H1 (cell line): ENCODE data around the gene CEP68. TPM values are rescaled to one million over a fixed set of nuclear protein-coding genes. Genes with fewer than 3 reads are reported as not detected.

Source experiments
- CTCF ChIA-PET: fragments of 300-600 bp; sonication (Branson Sonifier 250); formaldehyde crosslinking; loops from one replicate; lab custom pipeline; 2021; ENCODE audit not compliant: partially characterized antibody; lab: Charles Lee
- POLR2A ChIA-PET: fragments of 300-600 bp; sonication (Branson Sonifier 250); formaldehyde crosslinking; loops from one replicate; lab custom pipeline; 2021; ENCODE audit warnings: inconsistent platforms; ENCODE audit not compliant: partially characterized antibody; lab: Charles Lee
- DNase-seq, 2 experiments: peaks; one replicate each; pipeline versions ENCODE4 v3.0.0 to v3.0.0-alpha.2; 2010 to 2022; ENCODE audit warnings: low spot score in 2 of 2, low read depth in 1 of 2, mixed read lengths in 1 of 2
- FAIRE-seq: peaks from 2 replicates; lab custom pipeline; 2011; peaks lifted over from hg19 to GRCh38; lab: Jason Lieb, UNC
- H2AFZ ChIP-seq: 2 replicates; pipeline ENCODE4 v1.8.1; 2012; ENCODE audit warnings: low read length, inconsistent platforms
- H2AK5ac ChIP-seq: 2 replicates; pipeline ENCODE4 v1.6.1; 2013; ENCODE audit warnings: low read depth, low read length
- H2BK120ac ChIP-seq: replicated peaks from 2 replicates; pipeline ENCODE3; 2013; ENCODE audit warnings: low read depth, low read length, inconsistent platforms
- H2BK12ac ChIP-seq: 2 replicates; pipeline ENCODE4 v1.6.1; 2013; ENCODE audit warnings: low read depth, low read length
- H2BK15ac ChIP-seq: 2 replicates; pipeline ENCODE4 v1.6.1; 2013; ENCODE audit warnings: low read length
- H2BK20ac ChIP-seq: 2 replicates; pipeline ENCODE4 v1.6.1; 2013; ENCODE audit warnings: low read length
- H2BK5ac ChIP-seq: 2 replicates; pipeline ENCODE4 v1.6.1; 2013; ENCODE audit warnings: low read depth, low read length
- H3K14ac ChIP-seq: 2 replicates; pipeline ENCODE4 v1.6.1; 2013; ENCODE audit warnings: inconsistent platforms; ENCODE audit not compliant: insufficient read length
- H3K18ac ChIP-seq: 2 replicates; pipeline ENCODE4 v1.6.1; 2013; ENCODE audit warnings: low read length; ENCODE audit errors: extremely low read depth
- H3K23ac ChIP-seq: 2 replicates; pipeline ENCODE4 v1.6.1; 2013; ENCODE audit warnings: inconsistent platforms; ENCODE audit not compliant: insufficient read length
- H3K23me2 ChIP-seq: 2 replicates; pipeline ENCODE4 v1.6.1; 2013; ENCODE audit warnings: low read depth, low read length
- H3K27ac ChIP-seq: 2 replicates; pipeline ENCODE4 v1.6.1; 2011; ENCODE audit warnings: low read depth, low read length, inconsistent platforms
- H3K27me3 ChIP-seq, 4 experiments: replicated peaks in 1 of 4; 1 replicate in 1 of 4; 2 replicates in 3 of 4; pipeline versions ENCODE4 v1.6.1 to v1.8.1; 2011 to 2013; ENCODE audit warnings: low read length in 3 of 4, mild to moderate bottlenecking in 3 of 4, inconsistent platforms in 2 of 4, mixed read lengths in 2 of 4, moderate library complexity in 1 of 4; ENCODE audit not compliant: control insufficient read depth in 3 of 4, insufficient read depth in 3 of 4; ENCODE audit errors: extremely low read depth in 1 of 4
- H3K36me3 ChIP-seq, 4 experiments: 2 replicates each; pipeline versions ENCODE4 v1.6.1 to v1.8.1; 2011 to 2013; ENCODE audit warnings: mild to moderate bottlenecking in 4 of 4, low read length in 3 of 4, moderate library complexity in 2 of 4, control low read depth in 1 of 4, inconsistent platforms in 1 of 4; ENCODE audit not compliant: insufficient read depth in 4 of 4, control insufficient read depth in 2 of 4
- H3K4ac ChIP-seq: replicated peaks from 2 replicates; pipeline ENCODE3; 2013; ENCODE audit warnings: low read length, low read depth, mixed read lengths, inconsistent platforms; ENCODE audit not compliant: insufficient read length
- H3K4me1 ChIP-seq, 4 experiments: replicated peaks in 1 of 4; 1 replicate in 1 of 4; 2 replicates in 3 of 4; pipeline versions ENCODE4 v1.6.1 to v1.8.1; 2011 to 2013; ENCODE audit warnings: low read length in 3 of 4, inconsistent platforms in 2 of 4, mixed read lengths in 1 of 4; ENCODE audit not compliant: insufficient read depth in 4 of 4, control insufficient read depth in 3 of 4
- H3K4me2 ChIP-seq, 2 experiments: 2 replicates each; pipeline versions ENCODE4 v1.6.1 to v1.8.1; 2011 to 2013; ENCODE audit warnings: low read depth in 2 of 2, low read length in 2 of 2, control low read depth in 1 of 2, inconsistent platforms in 1 of 2, mild to moderate bottlenecking in 1 of 2; ENCODE audit not compliant: insufficient read depth in 1 of 2
- H3K4me3 ChIP-seq, 4 experiments: fragments of 200-600, 300-600 bp in 1 of 4; sonication (generic), shearing (Covaris generic), sonication (Bioruptor Twin) in 1 of 4; 2 replicates each; pipeline versions ENCODE4 v1.5.1 to v1.8.1; 2011 to 2016; ENCODE audit warnings: low read length in 4 of 4, low read depth in 3 of 4, control low read depth in 2 of 4, inconsistent platforms in 2 of 4, mild to moderate bottlenecking in 2 of 4, mixed read lengths in 1 of 4, moderate library complexity in 1 of 4; ENCODE audit not compliant: insufficient read depth in 2 of 4; ENCODE audit errors: extremely low read depth in 1 of 4
- H3K56ac ChIP-seq: replicated peaks from 2 replicates; pipeline ENCODE3; 2013; ENCODE audit warnings: low read depth, mild to moderate bottlenecking, mixed read lengths, low read length, inconsistent platforms; ENCODE audit not compliant: insufficient read length
- H3K79me1 ChIP-seq: 2 replicates; pipeline ENCODE4 v1.6.1; 2013; ENCODE audit warnings: low read depth, low read length, control low read depth
- H3K79me2 ChIP-seq, 2 experiments: 2 replicates each; pipeline versions ENCODE4 v1.6.1 to v1.8.1; 2012 to 2013; ENCODE audit warnings: low read length in 2 of 2, mild to moderate bottlenecking in 2 of 2, inconsistent platforms in 1 of 2; ENCODE audit not compliant: insufficient read depth in 2 of 2, control insufficient read depth in 1 of 2
- H3K9ac ChIP-seq, 4 experiments: replicated peaks in 1 of 4; 1 replicate in 1 of 4; 2 replicates in 3 of 4; pipeline versions ENCODE4 v1.6.1 to v1.8.1; 2011 to 2013; ENCODE audit warnings: low read depth in 3 of 4, low read length in 3 of 4, control low read depth in 2 of 4, mild to moderate bottlenecking in 2 of 4, moderate library complexity in 2 of 4, inconsistent platforms in 1 of 4; ENCODE audit errors: extremely low read depth in 1 of 4
- H3K9me3 ChIP-seq, 2 experiments: 2 replicates each; pipeline versions ENCODE4 v1.6.1 to v1.8.1; 2012 to 2013; ENCODE audit warnings: mild to moderate bottlenecking in 2 of 2, moderate library complexity in 2 of 2, control low read depth in 1 of 2, inconsistent platforms in 1 of 2, low read depth in 1 of 2, low read length in 1 of 2, mixed read lengths in 1 of 2; ENCODE audit not compliant: insufficient read depth in 2 of 2
- H4K20me1 ChIP-seq, 2 experiments: replicated peaks in 1 of 2; 2 replicates each; pipeline versions ENCODE3 to v1.8.1; 2011 to 2013; ENCODE audit warnings: inconsistent platforms in 2 of 2, low read length in 2 of 2, mild to moderate bottlenecking in 1 of 2; ENCODE audit not compliant: insufficient read depth in 2 of 2, control insufficient read depth in 1 of 2
- H4K5ac ChIP-seq: 2 replicates; pipeline ENCODE4 v1.6.1; 2013; ENCODE audit warnings: low read length, low read depth, mixed read lengths, inconsistent platforms; ENCODE audit not compliant: insufficient read length
- H4K8ac ChIP-seq: 2 replicates; pipeline ENCODE4 v1.8.0; 2013; ENCODE audit warnings: mild to moderate bottlenecking, moderate library complexity, low read length, inconsistent platforms; ENCODE audit not compliant: insufficient read depth; ENCODE audit errors: extremely low read depth
- H4K91ac ChIP-seq: replicated peaks from 2 replicates; pipeline ENCODE3; 2013; ENCODE audit warnings: low read length, mixed read lengths, inconsistent platforms; ENCODE audit not compliant: insufficient read length
- CHD2 ChIP-seq: IDR thresholded peaks from 2 replicates; pipeline ENCODE4 v1.6.1; 2012; ENCODE audit warnings: low read length, improper control_type of control experiment
- CREB1 ChIP-seq: IDR thresholded peaks from 2 replicates; pipeline ENCODE4 v1.6.1; 2012; ENCODE audit warnings: inconsistent platforms
- GABPA ChIP-seq: IDR thresholded peaks from 2 replicates; pipeline ENCODE4 v1.6.1; 2011; ENCODE audit warnings: mild to moderate bottlenecking, low read length, moderate library complexity, borderline replicate concordance; ENCODE audit not compliant: insufficient read depth
- HDAC6 ChIP-seq: IDR thresholded peaks from one replicate; pipeline ENCODE4 v1.7.1; 2012; ENCODE audit warnings: low read depth, mild to moderate bottlenecking, inconsistent platforms, low read length, moderate library complexity
- KDM5A ChIP-seq: fragments of 200-600 bp; IDR thresholded peaks from 2 replicates; pipeline ENCODE4 v1.7.1; 2012; ENCODE audit warnings: mild to moderate bottlenecking, low read length, inconsistent platforms, mixed read lengths
- SIRT6 ChIP-seq: IDR thresholded peaks from one replicate; pipeline ENCODE4 v1.7.1; 2012; ENCODE audit warnings: low read length, inconsistent platforms
- SIX5 ChIP-seq: IDR thresholded peaks from 2 replicates; pipeline ENCODE4 v1.6.1; 2011; ENCODE audit warnings: mild to moderate bottlenecking, low read depth, low read length
- SP2 ChIP-seq: IDR thresholded peaks from 2 replicates; pipeline ENCODE4 v1.6.1; 2012; ENCODE audit warnings: mild to moderate bottlenecking, low read length, inconsistent platforms
- TAF1 ChIP-seq: IDR thresholded peaks from 2 replicates; pipeline ENCODE4 v1.6.1; 2011; ENCODE audit warnings: mild to moderate bottlenecking, low read depth, low read length
- YY1 ChIP-seq: IDR thresholded peaks from 2 replicates; pipeline ENCODE4 v1.6.1; 2011; ENCODE audit warnings: low read depth, mild to moderate bottlenecking, low read length
- ZNF274 ChIP-seq: IDR thresholded peaks from 2 replicates; pipeline ENCODE4 v1.7.0; 2012; ENCODE audit warnings: low read length, borderline replicate concordance; ENCODE audit errors: extremely low read depth
- WGBS, 2 experiments: shearing (Covaris generic) in 1 of 2; methylation state at CpG; one replicate each; pipeline versions ENCODE4 v1.1.6 to v1.1.7; 2013 to 2015; ENCODE audit warnings: low lambda C conversion rate in 2 of 2, mixed read lengths in 2 of 2, inconsistent platforms in 1 of 2, low coverage in 1 of 2, missing lambda C conversion rate in 1 of 2; ENCODE audit not compliant: insufficient replicate concordance in 2 of 2, insufficient coverage in 1 of 2, insufficient read length in 1 of 2; ENCODE audit errors: extremely low coverage in 1 of 2, missing lambda C conversion rate in 1 of 2; 5-methylcytosine and 5-hydroxymethylcytosine counted together
- polyA plus RNA-seq, 7 experiments: library from polyadenylated mRNA; depleted of rRNA in 3 of 7; stranded (reverse) in 5 of 7; unstranded in 2 of 7; fragments of >200 nt in 5 of 7; fragments of 200-250 nt in 2 of 7; gene quantifications; 1 replicate in 5 of 7; 2 replicates in 1 of 7; 4 replicates in 1 of 7; pipeline versions ENCODE4 v1.2.1 to v1.2.3, GENCODE V29; 2011 to 2013; ENCODE audit warnings: missing spikeins in 2 of 7, mixed read lengths in 2 of 7
- total RNA-seq: library from RNA; stranded (reverse); fragmentation: NEBNext Ultra II Directional; extraction: Animal tissue kit (Norgen Biotek cat#: 25700); gene quantifications from 2 replicates; pipeline ENCODE4 v1.2.1, GENCODE V29; 2021
- TF ChIP-seq, protein P1 (sequence below), 3 experiments: IDR thresholded peaks; 1 replicate in 2 of 3; 2 replicates in 1 of 3; pipeline versions ENCODE4 v1.5.1 to v1.6.1; 2011; ENCODE audit warnings: low read length in 3 of 3, mild to moderate bottlenecking in 3 of 3, inconsistent platforms in 2 of 3, low read depth in 1 of 3, moderate library complexity in 1 of 3; ENCODE audit not compliant: insufficient read depth in 1 of 3; ENCODE audit errors: control extremely low read depth in 1 of 3

CEP68 gene
- total and polyA plus RNA-seq, 2 of the 8 experiments (the other 6 are each of a cell fraction or from before 2014, with no cell fraction given): 23.2 to 24.7 TPM

GRCh38 chr2:65077898-65078297, 21.7 kb downstream of the CEP68 start:
- no peak overlapping the region for H2BK20ac ChIP-seq
- no peak overlapping the region for H3K9ac ChIP-seq
- no peak overlapping the region for H3K56ac ChIP-seq
- peaks cover 12 to 60% (median 25%) of the 10 kb centered on the region in 4 experiments for H3K36me3 ChIP-seq
- no peaks in the 10 kb centered on the region for H3K27me3 ChIP-seq
- no peak overlapping the region for H4K8ac ChIP-seq
- FAIRE-seq (no peak), DNase-seq (no peak)
- no peak overlapping the region for H2AFZ ChIP-seq
- H3K23me2 ChIP-seq: no peaks in the 10 kb centered on the region; the same call in 1 of the 2 replicates
- H3K18ac ChIP-seq: no peak overlapping the region
- ChIA-PET POLR2A (interaction anchor here (1.0 to 2.8 kb wide), 11 partner anchors 8 to 108 kb away, joined by 3 to 14 read pairs (median 4); partner anchors contain the start of genes CEP68 and RAB1A), CTCF (interaction anchor here (1.0 to 6.2 kb wide), 8 partner anchors 9 to 109 kb away, joined by 3 to 27 read pairs (median 6); no protein-coding TSS in a partner anchor)
- H3K4ac ChIP-seq: no peak overlapping the region
- H4K5ac ChIP-seq: no peak overlapping the region
- no peak overlapping the region for H3K23ac ChIP-seq
- WGBS, 2 experiments: 78% methylated on average over 7 of the region's 7 CpGs; no CpG with 5 or more reads in 1 of the 2 experiments
- 0 out of 2 replicates have a peak, but pooled peaks cover 2% of the 10 kb centered on the region for H3K79me1 ChIP-seq
- H4K91ac ChIP-seq: no peak overlapping the region
- H3K27ac ChIP-seq: no peak overlapping the region
- H4K20me1 ChIP-seq: peaks cover 12 to 15% of the 10 kb centered on the region in 2 experiments
- H3K79me2 ChIP-seq: no peaks in the 10 kb centered on the region
- no peak overlapping the region for H2BK5ac ChIP-seq
- H3K4me1 ChIP-seq: peaks cover 0 to 18% (median 5%) of the 10 kb centered on the region in 4 experiments
- 0 out of 4 replicates have a peak overlapping the region, but pooled peaks of 1 of the 2 experiments have one; percentile 22 for H3K4me2 ChIP-seq
- H3K14ac ChIP-seq: no peak overlapping the region
- H3K4me3 ChIP-seq: no peak overlapping the region
- H3K9me3 ChIP-seq: no peaks in the 10 kb centered on the region
- H2BK12ac ChIP-seq: no peak overlapping the region
- no peak overlapping the region for H2BK15ac ChIP-seq
- no peak overlapping the region for H2BK120ac ChIP-seq
- no peak overlapping the region for H2AK5ac ChIP-seq
- TF ChIP-seq ZNF274 (no peak), YY1 (no peak), SP2 (no peak), TAF1 (no peak), SIRT6 (no peak), CREB1 (no peak), HDAC6 (no peak), KDM5A (no peak), CHD2 (no peak), SIX5 (no peak), GABPA (no peak)
- TF ChIP-seq, protein P1, sequence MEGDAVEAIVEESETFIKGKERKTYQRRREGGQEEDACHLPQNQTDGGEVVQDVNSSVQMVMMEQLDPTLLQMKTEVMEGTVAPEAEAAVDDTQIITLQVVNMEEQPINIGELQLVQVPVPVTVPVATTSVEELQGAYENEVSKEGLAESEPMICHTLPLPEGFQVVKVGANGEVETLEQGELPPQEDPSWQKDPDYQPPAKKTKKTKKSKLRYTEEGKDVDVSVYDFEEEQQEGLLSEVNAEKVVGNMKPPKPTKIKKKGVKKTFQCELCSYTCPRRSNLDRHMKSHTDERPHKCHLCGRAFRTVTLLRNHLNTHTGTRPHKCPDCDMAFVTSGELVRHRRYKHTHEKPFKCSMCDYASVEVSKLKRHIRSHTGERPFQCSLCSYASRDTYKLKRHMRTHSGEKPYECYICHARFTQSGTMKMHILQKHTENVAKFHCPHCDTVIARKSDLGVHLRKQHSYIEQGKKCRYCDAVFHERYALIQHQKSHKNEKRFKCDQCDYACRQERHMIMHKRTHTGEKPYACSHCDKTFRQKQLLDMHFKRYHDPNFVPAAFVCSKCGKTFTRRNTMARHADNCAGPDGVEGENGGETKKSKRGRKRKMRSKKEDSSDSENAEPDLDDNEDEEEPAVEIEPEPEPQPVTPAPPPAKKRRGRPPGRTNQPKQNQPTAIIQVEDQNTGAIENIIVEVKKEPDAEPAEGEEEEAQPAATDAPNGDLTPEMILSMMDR (IDR thresholded peaks at IDR 0.05; ENCODE audit: control extremely low read depth in 1 of 3, insufficient read depth in 1 of 3, low read depth in 1 of 3, low read length in 3 of 3): no peak
